Endothelial cell of umbilical vein (primary cell): ENCODE results near the gene ADM5. TPM values are rescaled to one million over a fixed set of nuclear protein-coding genes. Genes with fewer than 3 reads are reported as not detected.
A peak's percentile ranks its signal among the peaks of the same experiment; 100 is the strongest.

ENCODE experiments used
- BruUV-seq: library from RNA; stranded (reverse); fragments of 400-500 nt; replicated peaks from 2 replicates; lab custom pipeline; 2021; lab: Mats Ljungman, UMichigan
- CTCF ChIA-PET: fragments of 300-600, 350-600 bp; sonication (Branson Sonifier 250); formaldehyde crosslinking; loops from one replicate; lab custom pipeline; 2021; ENCODE audit warnings: antibody characterized with exemption, inconsistent platforms; lab: Charles Lee
- POLR2A ChIA-PET: fragments of 300-600, 350-600 bp; sonication (Branson Sonifier 250); formaldehyde crosslinking; loops from one replicate; lab custom pipeline; 2021; ENCODE audit warnings: antibody characterized with exemption, inconsistent platforms; lab: Charles Lee
- DNase-seq: peaks from one replicate; pipeline ENCODE4 v3.0.0-alpha.2; 2011; ENCODE audit warnings: low read depth, low spot score
- FAIRE-seq: peaks from 2 replicates; lab custom pipeline; 2011; peaks lifted over from hg19 to GRCh38; lab: Jason Lieb, UNC
- H2AFZ ChIP-seq: 2 replicates; pipeline ENCODE4 v1.6.0; 2012; ENCODE audit warnings: low read depth, low read length, control low read depth, inconsistent platforms
- H3K27ac ChIP-seq: 2 replicates; pipeline ENCODE4 v1.5.1; 2011; ENCODE audit warnings: low read depth, mild to moderate bottlenecking, control low read depth, low read length, moderate library complexity; ENCODE audit not compliant: insufficient read depth
- H3K27me3 ChIP-seq, 2 experiments: 2 replicates each; pipeline versions ENCODE4 v1.6.0 to v1.6.1; 2011; ENCODE audit warnings: low read length in 2 of 2, mixed read lengths in 1 of 2; ENCODE audit not compliant: control insufficient read depth in 2 of 2, insufficient read depth in 2 of 2
- H3K36me3 ChIP-seq, 2 experiments: 2 replicates in 1 of 2; 3 replicates in 1 of 2; pipeline ENCODE4 v1.5.1; 2011; ENCODE audit warnings: low read length in 2 of 2, mild to moderate bottlenecking in 1 of 2, moderate library complexity in 1 of 2; ENCODE audit not compliant: control insufficient read depth in 2 of 2, insufficient read depth in 2 of 2; ENCODE audit errors: extremely low read depth in 1 of 2
- H3K4me1 ChIP-seq: 3 replicates; pipeline ENCODE4 v1.5.1; 2011; ENCODE audit warnings: mild to moderate bottlenecking, low read length; ENCODE audit not compliant: control insufficient read depth, insufficient read depth; ENCODE audit errors: extremely low read depth
- H3K4me2 ChIP-seq: 2 replicates; pipeline ENCODE4 v1.6.1; 2011; ENCODE audit warnings: low read length, control low read depth, mixed read lengths; ENCODE audit not compliant: insufficient read depth
- H3K4me3 ChIP-seq, 3 experiments: fragments of 200-600 bp in 1 of 3; sonication (generic), shearing (Covaris generic) in 1 of 3; replicated peaks in 1 of 3; 2 replicates each; pipeline ENCODE4 v1.5.1; 2011 to 2016; ENCODE audit warnings: control low read depth in 3 of 3, low read length in 3 of 3, mild to moderate bottlenecking in 2 of 3, inconsistent platforms in 1 of 3, low read depth in 1 of 3, moderate library complexity in 1 of 3; ENCODE audit not compliant: insufficient read depth in 1 of 3
- H3K79me2 ChIP-seq: 2 replicates; pipeline ENCODE4 v1.6.0; 2012; ENCODE audit warnings: low read length, inconsistent platforms; ENCODE audit not compliant: control insufficient read depth, insufficient read depth
- H3K9ac ChIP-seq: replicated peaks from 2 replicates; pipeline ENCODE3; 2011; ENCODE audit warnings: low read length, control low read depth; ENCODE audit not compliant: insufficient read depth; ENCODE audit errors: extremely low read depth
- H3K9me1 ChIP-seq: replicated peaks from 3 replicates; pipeline ENCODE4 v1.6.0; 2011; ENCODE audit warnings: mild to moderate bottlenecking, low read length; ENCODE audit not compliant: control insufficient read depth, insufficient read depth; ENCODE audit errors: extremely low read depth
- H3K9me3 ChIP-seq: replicated peaks from 2 replicates; pipeline ENCODE4 v1.5.1; 2012; ENCODE audit warnings: low read length, inconsistent platforms; ENCODE audit not compliant: control insufficient read depth, insufficient read depth
- H4K20me1 ChIP-seq: replicated peaks from 2 replicates; pipeline ENCODE3; 2011; ENCODE audit warnings: mild to moderate bottlenecking, low read length; ENCODE audit not compliant: control insufficient read depth, insufficient read depth; ENCODE audit errors: extremely low read depth
- FOS ChIP-seq: IDR thresholded peaks from 2 replicates; pipeline ENCODE4 v1.6.1; 2011; ENCODE audit warnings: mild to moderate bottlenecking, low read length, moderate library complexity, borderline replicate concordance; ENCODE audit not compliant: insufficient read depth
- GATA2 ChIP-seq: IDR thresholded peaks from 2 replicates; pipeline ENCODE4 v1.7.0; 2011; ENCODE audit warnings: low read depth, mild to moderate bottlenecking, moderate library complexity, mixed read lengths, low read length; ENCODE audit not compliant: insufficient read length, insufficient read depth
- JUN ChIP-seq: IDR thresholded peaks from 2 replicates; pipeline ENCODE4 v1.6.1; 2011; ENCODE audit warnings: borderline replicate concordance, low read depth; ENCODE audit not compliant: insufficient read length, insufficient read depth
- POLR2A ChIP-seq: IDR thresholded peaks from 2 replicates; pipeline ENCODE4 v1.6.1; 2012; ENCODE audit warnings: low read depth, mild to moderate bottlenecking, control low read depth, low read length
- POLR2AphosphoS5 ChIP-seq: IDR thresholded peaks from 2 replicates; pipeline ENCODE4 v1.6.1; 2012; ENCODE audit warnings: low read depth, mild to moderate bottlenecking, control low read depth, low read length, moderate library complexity; ENCODE audit not compliant: insufficient read depth
- dilution Hi-C: fragments of 300-500 bp; cut with MboI; formaldehyde crosslinking; loops from one replicate; pipeline ENCODE4 v1.15.0; 2019; ENCODE audit warnings: low sequenced_read_pairs; ENCODE audit not compliant: extremely low pct_ligation_motif_present
- intact Hi-C: fragments of 100-400 bp; cut with micrococcal nuclease; formaldehyde crosslinking; loops from one replicate; pipeline ENCODE4 v1.10.0; 2022
- polyA plus RNA-seq, 4 experiments: library from polyadenylated mRNA; depleted of rRNA in 3 of 4; stranded (reverse) in 3 of 4; unstranded in 1 of 4; fragments of >200 nt; gene quantifications; 2 replicates each; pipeline versions ENCODE4 v1.2.1 to v1.2.3, GENCODE V29; 2011 to 2012; ENCODE audit warnings: missing spikeins in 1 of 4
- total RNA-seq: library from RNA; stranded (reverse); gene quantifications from 2 replicates; pipeline ENCODE4 v1.2.3, GENCODE V29; 2021
- TF ChIP-seq, protein P1 (sequence below): IDR thresholded peaks from 2 replicates; pipeline ENCODE4 v1.6.1; 2011; ENCODE audit not compliant: insufficient read depth, insufficient read length
- TF ChIP-seq, protein P2 (sequence below), 2 donors: IDR thresholded peaks; 1 replicate in 1 of 2; 2 replicates in 1 of 2; pipeline ENCODE4 v1.5.1; 2011; ENCODE audit warnings: low read length in 2 of 2, mild to moderate bottlenecking in 2 of 2, moderate library complexity in 2 of 2, control low read depth in 1 of 2, inconsistent platforms in 1 of 2, low read depth in 1 of 2; ENCODE audit not compliant: insufficient read depth in 1 of 2; ENCODE audit errors: extremely low read depth in 1 of 2

The ADM5 gene
- total and polyA plus RNA-seq, 2 donors (not counting 3 experiments of a cell fraction or from before 2014, with no cell fraction given) = 3.3 to 4.4 TPM

DNA sequence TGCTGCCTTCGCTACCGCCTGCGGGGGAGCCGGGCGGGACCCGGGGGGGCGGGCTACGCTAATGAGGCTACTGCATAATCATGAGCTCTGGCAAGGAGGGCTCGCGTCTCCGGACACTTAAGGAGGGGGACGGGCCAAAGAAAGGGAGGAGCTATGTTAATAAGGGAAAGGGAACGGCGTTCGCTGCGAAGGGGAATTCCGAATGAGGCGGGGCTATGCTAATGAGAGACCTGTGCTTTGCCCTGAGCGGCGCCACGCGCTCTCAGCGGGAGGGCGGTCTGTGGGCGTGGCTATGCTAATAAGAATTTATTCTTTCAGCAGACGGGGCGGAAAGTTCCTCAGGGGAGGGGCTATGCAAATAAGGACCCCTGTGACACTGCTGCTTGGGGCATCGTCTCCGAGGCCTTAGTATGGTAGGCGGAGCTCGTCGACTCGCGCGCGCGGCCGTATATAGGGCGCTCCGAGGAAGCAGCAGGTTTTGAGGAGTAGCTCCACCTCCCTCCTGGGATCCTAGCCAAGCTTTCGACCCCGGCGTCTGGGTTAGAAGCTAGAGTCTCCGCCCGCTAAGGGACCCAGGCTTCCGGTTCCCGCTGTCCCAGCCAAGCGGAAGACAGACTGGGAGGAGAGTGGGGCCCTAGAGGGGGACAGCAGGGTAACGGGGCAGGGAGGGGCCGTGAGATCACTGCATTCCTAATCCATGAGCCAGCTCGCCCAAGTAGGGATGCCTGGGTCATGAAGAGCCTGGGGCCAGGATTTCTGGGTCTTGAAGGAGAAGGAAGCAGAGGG lies 49.1 kb upstream of the ADM5 start, which contains the start of gene RRAS:
Gene RRAS (minus strand): TSS at position 31 of the 786 bp plus-strand sequence. CDS start 45 bp downstream, outside the sequence.
- Histone ChIP-seq H3K9me3 (no peaks in the 10 kb centered on the region), H2AFZ (no peak within 1 kb of the TSS), H3K9ac (peak within 1 kb of the TSS; percentile 99), H3K27me3 (no peaks in the 10 kb centered on the region), H3K9me1 (no peaks in the 10 kb centered on the region), H4K20me1 (no peaks in the 10 kb centered on the region), H3K27ac (peak within 1 kb of the TSS; percentile 99), H3K4me3 (peak within 1 kb of the TSS; percentile 57 to 83 (median 72)), H3K4me1 (peaks cover 33% of the 10 kb centered on the region), H3K79me2 (peaks cover 46% of the 10 kb centered on the region), H3K36me3 (peaks cover 0 to 1% of the 10 kb centered on the region in 2 experiments), H3K4me2 (peak within 1 kb of the TSS; percentile 68)
- dilution Hi-C loops = no loop called here
- FAIRE-seq (peak; percentile 100), DNase-seq (peak; percentile 100)
- intact Hi-C loops = loop anchor here (1.0 to 5.0 kb wide), 11 partner anchors 25 to 288 kb away; partner anchors contain the start of genes AKT1S1, ALDH16A1, ATF5 and BCL2L12
- ChIA-PET CTCF (interaction anchor here (0.6 to 1.5 kb wide), 11 partner anchors 9 to 94 kb away, joined by 3 to 11 read pairs (median 4); no protein-coding TSS in a partner anchor), POLR2A (interaction anchor here (0.5 to 1.9 kb wide), 17 partner anchors 9 to 375 kb away, joined by 3 to 15 read pairs (median 5); partner anchors contain the start of genes AP2A1, NOSIP, PRMT1 and RCN3)
- BruUV-seq = no TSS peak
- TF ChIP-seq, protein P1, sequence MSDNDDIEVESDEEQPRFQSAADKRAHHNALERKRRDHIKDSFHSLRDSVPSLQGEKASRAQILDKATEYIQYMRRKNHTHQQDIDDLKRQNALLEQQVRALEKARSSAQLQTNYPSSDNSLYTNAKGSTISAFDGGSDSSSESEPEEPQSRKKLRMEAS = no peak
- TF ChIP-seq FOS = peak; percentile 82
- TF ChIP-seq POLR2A = peak; percentile 93
- TF ChIP-seq, protein P2, sequence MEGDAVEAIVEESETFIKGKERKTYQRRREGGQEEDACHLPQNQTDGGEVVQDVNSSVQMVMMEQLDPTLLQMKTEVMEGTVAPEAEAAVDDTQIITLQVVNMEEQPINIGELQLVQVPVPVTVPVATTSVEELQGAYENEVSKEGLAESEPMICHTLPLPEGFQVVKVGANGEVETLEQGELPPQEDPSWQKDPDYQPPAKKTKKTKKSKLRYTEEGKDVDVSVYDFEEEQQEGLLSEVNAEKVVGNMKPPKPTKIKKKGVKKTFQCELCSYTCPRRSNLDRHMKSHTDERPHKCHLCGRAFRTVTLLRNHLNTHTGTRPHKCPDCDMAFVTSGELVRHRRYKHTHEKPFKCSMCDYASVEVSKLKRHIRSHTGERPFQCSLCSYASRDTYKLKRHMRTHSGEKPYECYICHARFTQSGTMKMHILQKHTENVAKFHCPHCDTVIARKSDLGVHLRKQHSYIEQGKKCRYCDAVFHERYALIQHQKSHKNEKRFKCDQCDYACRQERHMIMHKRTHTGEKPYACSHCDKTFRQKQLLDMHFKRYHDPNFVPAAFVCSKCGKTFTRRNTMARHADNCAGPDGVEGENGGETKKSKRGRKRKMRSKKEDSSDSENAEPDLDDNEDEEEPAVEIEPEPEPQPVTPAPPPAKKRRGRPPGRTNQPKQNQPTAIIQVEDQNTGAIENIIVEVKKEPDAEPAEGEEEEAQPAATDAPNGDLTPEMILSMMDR (IDR thresholded peaks at IDR 0.05; ENCODE audit: extremely low read depth in 1 of 2, insufficient read depth in 1 of 2, low read depth in 1 of 2, low read length in 2 of 2) = no peak
- TF ChIP-seq JUN = peak; percentile 81
- TF ChIP-seq POLR2AphosphoS5 = peak; percentile 93
- TF ChIP-seq GATA2 = no peak
